Vagina (tissue), 2 donors: ENCODE results near the gene TGFB1. TPM values are rescaled to one million over a fixed set of nuclear protein-coding genes. Genes with fewer than 3 reads are reported as not detected.

Experiments used
- DNase-seq, 2 donors: peaks; one replicate each; pipeline ENCODE4 v3.0.0-alpha.2; 2017; ENCODE audit errors: extremely low spot score in 2 of 2
- H3K27ac ChIP-seq: fragments of 200-600 bp; sonication (generic); one replicate; pipeline ENCODE4 v1.5.1; 2019
- H3K27me3 ChIP-seq: fragments of 200-600 bp; sonication (generic); one replicate; pipeline ENCODE4 v1.5.1; 2019
- H3K36me3 ChIP-seq, 2 donors: fragments of 200-600 bp; sonication (generic); one replicate each; pipeline ENCODE4 v1.5.1; 2017 to 2019
- H3K4me1 ChIP-seq: fragments of 200-600 bp; sonication (generic); one replicate; pipeline ENCODE4 v1.5.1; 2019
- H3K4me3 ChIP-seq, 2 donors: fragments of 200-600 bp; sonication (generic); 1 replicate in 1 of 2; 2 replicates in 1 of 2; pipeline ENCODE4 v1.5.1; 2016 to 2019
- H3K9me3 ChIP-seq: fragments of 200-600 bp; sonication (generic); one replicate; pipeline ENCODE4 v1.5.1; 2019
- POLR2A ChIP-seq, 2 donors: fragments of 450-650 bp; IDR thresholded peaks; one replicate each; pipeline ENCODE4 v1.6.1; 2017; ENCODE audit warnings: antibody characterized with exemption in 2 of 2, mild to moderate bottlenecking in 2 of 2, moderate library complexity in 2 of 2
- POLR2AphosphoS5 ChIP-seq, 2 donors: sonication (generic); formaldehyde crosslinking; IDR thresholded peaks; one replicate each; pipeline ENCODE4 v1.9.0; 2017; ENCODE audit warnings: antibody characterized with exemption in 2 of 2, mild to moderate bottlenecking in 2 of 2, low read depth in 1 of 2; ENCODE audit not compliant: insufficient read depth in 1 of 2
- intact Hi-C: fragments of 100-400 bp; cut with DNase I; formaldehyde crosslinking; loops from one replicate; pipeline ENCODE4 v1.15.1; 2023
- total RNA-seq: library from RNA; depleted of rRNA; stranded (reverse); fragments of >200 nt; gene quantifications from one replicate; pipeline ENCODE4 v1.2.3, GENCODE V29; 2016
- TF ChIP-seq, protein P1 (sequence below), 3 experiments: fragments of 450-650 bp in 2 of 3; fragments of 200-600 bp in 1 of 3; sonication (generic) in 1 of 3; IDR thresholded peaks; one replicate each; pipeline ENCODE4 v1.5.1; 2017 to 2019; ENCODE audit warnings: antibody characterized with exemption in 3 of 3, mild to moderate bottlenecking in 2 of 3, moderate library complexity in 2 of 3

Gene TGFB1
- total RNA-seq, 1 donor from 2014 or later, result 53.3 TPM

DNA sequence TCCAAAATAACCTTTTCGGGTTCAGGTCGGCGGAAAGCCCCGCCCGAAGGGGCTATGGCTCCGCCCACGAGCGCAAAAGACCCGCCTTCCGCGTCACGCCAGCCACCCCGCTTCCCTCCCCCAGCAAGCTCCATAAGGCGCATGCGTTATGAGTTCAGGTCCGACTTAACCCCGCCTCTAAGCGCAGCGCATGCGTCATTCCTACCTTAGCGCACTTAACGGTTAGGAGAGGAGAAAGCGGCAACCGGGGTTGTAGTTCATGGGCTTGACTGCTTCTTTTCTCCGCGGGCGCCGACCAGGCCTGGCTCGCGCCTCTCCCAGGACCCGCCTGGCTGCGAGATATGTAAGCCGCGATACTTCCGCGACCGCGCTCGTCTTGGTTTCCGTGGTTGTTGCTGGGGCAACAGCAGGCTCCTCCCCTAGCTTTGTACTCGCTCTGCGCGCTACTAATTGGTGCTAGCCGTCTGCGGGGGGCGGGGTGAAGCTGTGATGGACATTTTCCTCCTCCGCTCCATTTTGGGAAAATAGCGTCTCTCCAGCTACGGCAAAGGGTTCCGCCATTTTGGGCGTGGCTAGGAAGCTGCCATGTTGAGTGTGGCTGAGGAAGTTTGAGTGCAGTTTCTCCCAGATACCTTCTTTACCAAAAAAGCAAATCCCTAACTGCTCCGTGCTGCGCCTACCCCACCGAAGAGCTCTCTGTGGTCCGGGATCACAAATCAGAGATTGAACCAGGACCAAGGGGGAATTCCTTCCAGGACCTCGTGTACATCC, 10.2 kb upstream of the TGFB1 start, which contains the start of gene B9D2:
Gene B9D2, minus strand, starts transcription at position 397 of the 771 bp plus-strand sequence. CDS start 630 bp downstream, outside the sequence.
- Histone ChIP-seq H3K4me3 (peak within 1 kb of the TSS; percentile 60 to 86), H3K27ac (peak within 1 kb of the TSS; percentile 97), H3K4me1 (peaks cover 23% of the 10 kb centered on the region), H3K36me3 (no peaks in the 10 kb centered on the region), H3K27me3 (no peaks in the 10 kb centered on the region), H3K9me3 (no peaks in the 10 kb centered on the region)
- TF ChIP-seq POLR2AphosphoS5 (IDR thresholded peaks at IDR 0.05; ENCODE audit: insufficient read depth in 1 of 2, low read depth in 1 of 2) (peak; percentile 95 to 97), POLR2A (IDR thresholded peaks at IDR 0.05) (peak in 1 of 2 donors; percentile 33)
- TF ChIP-seq, protein P1, sequence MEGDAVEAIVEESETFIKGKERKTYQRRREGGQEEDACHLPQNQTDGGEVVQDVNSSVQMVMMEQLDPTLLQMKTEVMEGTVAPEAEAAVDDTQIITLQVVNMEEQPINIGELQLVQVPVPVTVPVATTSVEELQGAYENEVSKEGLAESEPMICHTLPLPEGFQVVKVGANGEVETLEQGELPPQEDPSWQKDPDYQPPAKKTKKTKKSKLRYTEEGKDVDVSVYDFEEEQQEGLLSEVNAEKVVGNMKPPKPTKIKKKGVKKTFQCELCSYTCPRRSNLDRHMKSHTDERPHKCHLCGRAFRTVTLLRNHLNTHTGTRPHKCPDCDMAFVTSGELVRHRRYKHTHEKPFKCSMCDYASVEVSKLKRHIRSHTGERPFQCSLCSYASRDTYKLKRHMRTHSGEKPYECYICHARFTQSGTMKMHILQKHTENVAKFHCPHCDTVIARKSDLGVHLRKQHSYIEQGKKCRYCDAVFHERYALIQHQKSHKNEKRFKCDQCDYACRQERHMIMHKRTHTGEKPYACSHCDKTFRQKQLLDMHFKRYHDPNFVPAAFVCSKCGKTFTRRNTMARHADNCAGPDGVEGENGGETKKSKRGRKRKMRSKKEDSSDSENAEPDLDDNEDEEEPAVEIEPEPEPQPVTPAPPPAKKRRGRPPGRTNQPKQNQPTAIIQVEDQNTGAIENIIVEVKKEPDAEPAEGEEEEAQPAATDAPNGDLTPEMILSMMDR (IDR thresholded peaks at IDR 0.05), result peak in 1 of 3 experiments; percentile 2
- peak in 1 of 2 donors; percentile 98 for DNase-seq
- intact Hi-C loops, result no loop called here

- H3K4me3 ChIP-seq, result peak overlapping the region; percentile 60 to 86
- no peaks in the 10 kb centered on the region for H3K9me3 ChIP-seq
- no peak for DNase-seq
- no peak for TF ChIP-seq POLR2A (IDR thresholded peaks at IDR 0.05)
- TF ChIP-seq POLR2AphosphoS5 (IDR thresholded peaks at IDR 0.05; ENCODE audit: insufficient read depth in 1 of 2, low read depth in 1 of 2), result no peak
- peaks cover 23% of the 10 kb centered on the region for H3K4me1 ChIP-seq
- no peaks in the 10 kb centered on the region for H3K36me3 ChIP-seq
- no peaks in the 10 kb centered on the region for H3K27me3 ChIP-seq
- H3K27ac ChIP-seq, result peak overlapping the region; percentile 97
- intact Hi-C loops, result no loop called here
Observed at GRCh38 chr19:41363371-41363752, 9.6 kb upstream of the TGFB1 start.

- H3K27me3 ChIP-seq, result no peaks in the 10 kb centered on the region
- H3K4me1 ChIP-seq, result peaks cover 14% of the 10 kb centered on the region
- no peak overlapping the region for H3K27ac ChIP-seq
- no peak for DNase-seq
- no peaks in the 10 kb centered on the region for H3K36me3 ChIP-seq
- intact Hi-C loops, result no loop called here
- H3K4me3 ChIP-seq, result no peak overlapping the region
- TF ChIP-seq POLR2AphosphoS5 (IDR thresholded peaks at IDR 0.05; ENCODE audit: insufficient read depth in 1 of 2, low read depth in 1 of 2) (no peak), POLR2A (IDR thresholded peaks at IDR 0.05) (no peak)
- TF ChIP-seq, protein P1 (IDR thresholded peaks at IDR 0.05), result no peak
- no peaks in the 10 kb centered on the region for H3K9me3 ChIP-seq
Observed at GRCh38 chr19:41362143-41362847, 8.6 kb upstream of the TGFB1 start.

DNA sequence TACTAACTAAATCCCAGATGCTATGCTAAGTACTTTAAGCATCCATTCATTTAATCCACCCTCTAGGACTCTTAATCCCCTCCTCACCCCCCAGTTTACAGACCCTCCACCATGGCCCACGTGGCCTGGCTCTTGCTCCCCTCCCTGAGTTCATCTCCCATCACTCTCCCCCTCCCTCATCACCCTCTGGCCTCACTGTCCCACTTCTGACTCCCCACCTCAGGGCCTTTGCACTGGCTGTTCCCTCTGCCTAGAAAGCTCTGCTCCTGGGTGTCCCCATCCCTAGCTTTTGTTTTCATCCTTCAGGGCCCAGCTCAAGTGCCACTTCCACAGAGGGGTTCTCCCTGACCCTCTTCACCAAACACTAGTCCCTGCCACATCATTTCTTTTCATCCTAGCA, 6.0 kb upstream of the TGFB1 start:
- DNase-seq, result no peak
- intact Hi-C loops, result no loop called here
- peaks cover 10% of the 10 kb centered on the region for H3K4me1 ChIP-seq

GRCh38 chr19:41357746-41358145, 4.0 kb upstream of the TGFB1 start:
- intact Hi-C loops, result no loop called here
- Histone ChIP-seq H3K4me3 (no peak overlapping the region), H3K4me1 (peaks cover 8% of the 10 kb centered on the region), H3K27me3 (no peaks in the 10 kb centered on the region), H3K27ac (no peak overlapping the region), H3K36me3 (no peaks in the 10 kb centered on the region), H3K9me3 (no peaks in the 10 kb centered on the region)
- TF ChIP-seq, protein P1 (IDR thresholded peaks at IDR 0.05), result no peak
- TF ChIP-seq POLR2AphosphoS5 (IDR thresholded peaks at IDR 0.05; ENCODE audit: insufficient read depth in 1 of 2, low read depth in 1 of 2) (no peak), POLR2A (IDR thresholded peaks at IDR 0.05) (no peak)
- no peak for DNase-seq

More for the DNA sequence above, 6.0 kb upstream of the TGFB1 start:
- H3K4me3 ChIP-seq, result no peak overlapping the region
- TF ChIP-seq POLR2AphosphoS5 (IDR thresholded peaks at IDR 0.05; ENCODE audit: insufficient read depth in 1 of 2, low read depth in 1 of 2), result no peak
- no peak for TF ChIP-seq POLR2A (IDR thresholded peaks at IDR 0.05)
- TF ChIP-seq, protein P1 (IDR thresholded peaks at IDR 0.05), result no peak
- no peak overlapping the region for H3K27ac ChIP-seq
- H3K36me3 ChIP-seq, result no peaks in the 10 kb centered on the region
- H3K27me3 ChIP-seq, result no peaks in the 10 kb centered on the region
- H3K9me3 ChIP-seq, result no peaks in the 10 kb centered on the region
